ENCODE data around the gene CLIC3. TPM values are rescaled to one million over a fixed set of nuclear protein-coding genes. Genes with fewer than 3 reads are reported as not detected.

CLIC3 gene
- total RNA-seq, 1 donor from 2014 or later: 38.6 TPM

GRCh38 chr9:137014776-137015539 is 18.6 kb upstream of the CLIC3 start:
- H3K4me3 Mint-ChIP-seq: no peak overlapping the region
- H3K27me3 Mint-ChIP-seq: no peaks in the 10 kb centered on the region
- no peak for TF ChIP-seq CTCF (conservative IDR thresholded peaks at IDR 0.05)
- no peaks in the 10 kb centered on the region for H3K9me3 Mint-ChIP-seq
- no peaks in the 10 kb centered on the region for H3K4me1 Mint-ChIP-seq (ENCODE audit: unreplicated experiment)
- peaks cover 3% of the 10 kb centered on the region for H3K36me3 Mint-ChIP-seq
- H3K27ac Mint-ChIP-seq: no peak overlapping the region
- no peak for DNase-seq (ENCODE audit: extremely low spot score, unreplicated experiment)

GRCh38 chr9:137014166-137014565 is 17.8 kb upstream of the CLIC3 start:
- Mint-ChIP-seq H3K27me3 (no peaks in the 10 kb centered on the region), H3K9me3 (no peaks in the 10 kb centered on the region), H3K4me3 (no peak overlapping the region), H3K36me3 (peaks cover 3% of the 10 kb centered on the region), H3K27ac (no peak overlapping the region), H3K4me1 (ENCODE audit: unreplicated experiment) (no peaks in the 10 kb centered on the region)
- no peak for DNase-seq (ENCODE audit: extremely low spot score, unreplicated experiment)
- TF ChIP-seq CTCF (conservative IDR thresholded peaks at IDR 0.05): no peak

GRCh38 chr9:137013571-137013940 is 17.2 kb upstream of the CLIC3 start:
- Mint-ChIP-seq H3K4me3 (no peak overlapping the region), H3K9me3 (no peaks in the 10 kb centered on the region), H3K27me3 (no peaks in the 10 kb centered on the region), H3K36me3 (peaks cover 3% of the 10 kb centered on the region), H3K27ac (no peak overlapping the region), H3K4me1 (ENCODE audit: unreplicated experiment) (no peaks in the 10 kb centered on the region)
- no peak for DNase-seq (ENCODE audit: extremely low spot score, unreplicated experiment)
- TF ChIP-seq CTCF (conservative IDR thresholded peaks at IDR 0.05): no peak

GRCh38 chr9:137012694-137013570 is 16.6 kb upstream of the CLIC3 start:
- Mint-ChIP-seq H3K27me3 (no peaks in the 10 kb centered on the region), H3K36me3 (peaks cover 3% of the 10 kb centered on the region), H3K27ac (no peak overlapping the region), H3K4me3 (no peak overlapping the region), H3K9me3 (no peaks in the 10 kb centered on the region), H3K4me1 (ENCODE audit: unreplicated experiment) (no peaks in the 10 kb centered on the region)
- no peak for DNase-seq (ENCODE audit: extremely low spot score, unreplicated experiment)
- TF ChIP-seq CTCF (conservative IDR thresholded peaks at IDR 0.05): no peak

GRCh38 chr9:137011907-137012675 is 15.7 kb upstream of the CLIC3 start:
- Mint-ChIP-seq H3K27me3 (no peaks in the 10 kb centered on the region), H3K36me3 (peaks cover 3% of the 10 kb centered on the region), H3K4me1 (ENCODE audit: unreplicated experiment) (no peaks in the 10 kb centered on the region), H3K9me3 (no peaks in the 10 kb centered on the region), H3K27ac (no peak overlapping the region), H3K4me3 (no peak overlapping the region)
- no peak for TF ChIP-seq CTCF (conservative IDR thresholded peaks at IDR 0.05)
- no peak for DNase-seq (ENCODE audit: extremely low spot score, unreplicated experiment)

Data from type B pancreatic cell (in vitro differentiated cells).